Ovary (tissue), 9 donors: ENCODE measurements around the gene HIPK4. TPM values are rescaled to one million over a fixed set of nuclear protein-coding genes. Genes with fewer than 3 reads are reported as not detected.

ENCODE experiments used
- DNase-seq, 5 donors: peaks; one replicate each; pipeline ENCODE4 v3.0.0-alpha.2; 2019 to 2020
- H3K27ac ChIP-seq, 2 donors: fragments of 200-600 bp; one replicate each; pipeline versions ENCODE4 v1.5.1 to v1.8.0; 2019 to 2022
- H3K27me3 ChIP-seq: fragments of 200-600 bp; one replicate; pipeline ENCODE4 v1.8.0; 2022
- H3K36me3 ChIP-seq: fragments of 200-600 bp; sonication (generic); one replicate; pipeline ENCODE4 v1.5.1; 2019
- H3K4me1 ChIP-seq: one replicate; pipeline ENCODE4 v1.8.1; 2013; ENCODE audit warnings: mild to moderate bottlenecking, moderate library complexity; ENCODE audit not compliant: insufficient read depth
- H3K4me3 ChIP-seq: fragments of 200-600 bp; sonication (generic); one replicate; pipeline ENCODE4 v1.5.1; 2017
- H3K9me3 ChIP-seq, 2 donors: fragments of 200-600 bp in 1 of 2; sonication (generic) in 1 of 2; one replicate each; pipeline versions ENCODE4 v1.5.1 to v1.8.1; 2013 to 2019; ENCODE audit warnings: mild to moderate bottlenecking in 1 of 2, moderate library complexity in 1 of 2
- EP300 ChIP-seq: sonication (generic); formaldehyde crosslinking; IDR thresholded peaks from one replicate; pipeline ENCODE4 v1.6.1; 2017; ENCODE audit warnings: antibody characterized with exemption
- POLR2A ChIP-seq: fragments of 450-650 bp; IDR thresholded peaks from one replicate; pipeline ENCODE4 v1.6.1; 2017; ENCODE audit warnings: antibody characterized with exemption, mild to moderate bottlenecking, moderate library complexity
- WGBS, 3 donors: extraction: QIAGEN DNeasy Blood & Tissue Kit in 1 of 3; methylation state at CpG; one replicate each; pipeline versions ENCODE4 v1.1.5 to v1.1.7; 2013 to 2017; 5-methylcytosine and 5-hydroxymethylcytosine counted together
- intact Hi-C, 4 donors: fragments of 100-400 bp; cut with DNase I; formaldehyde crosslinking; loops; one replicate each; pipeline versions ENCODE4 v1.11.0 to v1.15.1; 2022 to 2023
- polyA plus RNA-seq, 2 donors: library from polyadenylated mRNA; stranded (reverse); fragments of 200-250 nt in 1 of 2; fragments of 350-450 nt in 1 of 2; fragmentation: Illumina TruSeq in 1 of 2; extraction: RNeasy Lipid Tissue Mini Kit (QIAGEN cat#74804) in 1 of 2; gene quantifications; one replicate each; pipeline ENCODE4 v1.2.3, GENCODE V29; 2013 to 2014
- total RNA-seq, 7 donors: library from RNA; depleted of rRNA in 2 of 7; stranded (reverse); fragments of >200 nt in 2 of 7; fragmentation: NEBNext Ultra II Directional in 3 of 7; extraction: Animal tissue kit (Norgen Biotek cat#: 25700) in 3 of 7; gene quantifications; one replicate each; pipeline versions ENCODE4 v1.1.0 to v1.2.4, GENCODE V29; 2016 to 2023
- TF ChIP-seq, protein P1 (sequence below), 3 donors: fragments of 450-650 bp in 2 of 3; fragments of 200-600 bp in 1 of 3; IDR thresholded peaks; one replicate each; pipeline versions ENCODE4 v1.5.1 to v1.8.0; 2016 to 2022; ENCODE audit warnings: antibody characterized with exemption in 3 of 3, mild to moderate bottlenecking in 1 of 3
- donor health status: DM: no; HTN: no; CAD: no; lungs with moderate emphysema.
- donor health status: DM: no; HTN: no; CAD: no.
- donor health status: Bipolar disorder and iron deficiency.
- donor health status: DM: yes; HTN: yes; CAD: no.
- donor health status: DM: no; HTN: no; CAD: no.
- donor health status: DM: yes; HTN: yes; CAD: no.

The HIPK4 gene
- total and polyA plus RNA-seq, 9 donors = 0.11 to 0.35 (median 0.13) TPM; not detected in 4

DNA sequence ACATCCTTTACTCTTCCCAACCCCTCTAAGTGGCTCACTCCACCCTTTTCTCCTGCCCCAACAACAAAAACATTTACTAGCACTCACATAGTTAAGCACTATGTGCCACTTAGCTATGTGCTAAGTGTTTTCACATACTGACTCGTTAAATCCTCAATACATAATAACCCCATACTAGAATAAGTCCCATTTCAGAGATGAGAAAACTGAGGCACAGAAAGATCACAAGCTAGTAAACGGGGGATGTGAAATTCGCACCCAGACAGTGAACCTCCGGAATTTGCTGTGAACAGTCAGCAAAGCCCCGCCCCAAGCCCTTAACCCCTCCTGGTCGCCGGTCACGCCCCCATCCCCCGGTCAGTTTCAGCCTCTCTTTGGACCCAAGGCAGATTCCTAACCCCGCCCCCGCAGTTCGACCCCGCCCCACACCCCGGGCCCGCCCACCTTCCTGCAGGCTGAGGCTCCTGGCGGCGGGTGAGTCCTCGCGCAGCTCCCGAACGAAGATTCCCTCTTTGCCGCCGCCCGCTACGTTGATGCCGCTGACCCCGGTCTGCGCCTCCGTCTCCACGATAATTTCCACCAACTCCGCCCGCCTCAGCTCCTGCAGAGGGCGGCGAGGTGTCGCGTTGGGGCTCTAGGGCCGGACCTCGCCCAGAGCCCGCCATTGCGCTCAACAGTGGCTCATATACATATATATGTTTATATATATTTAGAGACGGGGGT is 13.4 kb upstream of the HIPK4 start:
- peaks cover 2% of the 10 kb centered on the region for H3K4me1 ChIP-seq
- H3K36me3 ChIP-seq = no peaks in the 10 kb centered on the region
- H3K27ac ChIP-seq = peak overlapping the region; percentile 80 to 87
- H3K27me3 ChIP-seq = no peaks in the 10 kb centered on the region
- H3K4me3 ChIP-seq = peak overlapping the region; percentile 54
- WGBS, 3 donors = 0 to 1% (median 0%) methylated on average over 34 to 41 of the region's 41 CpGs
- DNase-seq = peak; percentile 86 to 92 (median 88)
- intact Hi-C loops = no loop called here
- no peak for TF ChIP-seq POLR2A
- H3K9me3 ChIP-seq = no peaks in the 10 kb centered on the region

DNA sequence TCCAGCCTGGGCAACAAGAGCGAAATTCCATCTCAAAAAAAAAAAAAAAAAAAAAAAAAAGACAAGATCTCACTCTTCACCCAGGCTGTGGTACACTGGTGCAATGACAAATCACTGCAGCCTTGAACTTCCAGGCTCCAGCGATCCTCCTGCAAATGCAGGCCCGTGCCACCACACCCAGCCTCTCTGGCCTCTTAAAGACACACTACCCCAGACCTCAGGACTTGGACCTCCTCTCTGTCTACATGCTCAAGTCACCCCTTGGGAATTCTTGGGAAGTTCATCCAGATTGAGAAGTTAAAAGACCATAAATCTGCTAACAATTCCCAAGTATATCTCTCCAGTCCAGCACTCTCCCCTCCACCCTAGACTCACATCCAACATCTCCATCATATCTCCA is 10.6 kb upstream of the HIPK4 start:
- Histone ChIP-seq H3K4me3 (no peak overlapping the region), H3K27me3 (no peaks in the 10 kb centered on the region), H3K9me3 (no peaks in the 10 kb centered on the region), H3K27ac (no peak overlapping the region), H3K4me1 (peaks cover 5% of the 10 kb centered on the region), H3K36me3 (no peaks in the 10 kb centered on the region)
- DNase-seq = no peak
- intact Hi-C loops = no loop called here
- 6 to 40% (median 37%) methylated on average over 2 to 3 of the region's 3 CpGs for WGBS, 3 donors
- TF ChIP-seq, protein P1, sequence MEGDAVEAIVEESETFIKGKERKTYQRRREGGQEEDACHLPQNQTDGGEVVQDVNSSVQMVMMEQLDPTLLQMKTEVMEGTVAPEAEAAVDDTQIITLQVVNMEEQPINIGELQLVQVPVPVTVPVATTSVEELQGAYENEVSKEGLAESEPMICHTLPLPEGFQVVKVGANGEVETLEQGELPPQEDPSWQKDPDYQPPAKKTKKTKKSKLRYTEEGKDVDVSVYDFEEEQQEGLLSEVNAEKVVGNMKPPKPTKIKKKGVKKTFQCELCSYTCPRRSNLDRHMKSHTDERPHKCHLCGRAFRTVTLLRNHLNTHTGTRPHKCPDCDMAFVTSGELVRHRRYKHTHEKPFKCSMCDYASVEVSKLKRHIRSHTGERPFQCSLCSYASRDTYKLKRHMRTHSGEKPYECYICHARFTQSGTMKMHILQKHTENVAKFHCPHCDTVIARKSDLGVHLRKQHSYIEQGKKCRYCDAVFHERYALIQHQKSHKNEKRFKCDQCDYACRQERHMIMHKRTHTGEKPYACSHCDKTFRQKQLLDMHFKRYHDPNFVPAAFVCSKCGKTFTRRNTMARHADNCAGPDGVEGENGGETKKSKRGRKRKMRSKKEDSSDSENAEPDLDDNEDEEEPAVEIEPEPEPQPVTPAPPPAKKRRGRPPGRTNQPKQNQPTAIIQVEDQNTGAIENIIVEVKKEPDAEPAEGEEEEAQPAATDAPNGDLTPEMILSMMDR (IDR thresholded peaks at IDR 0.05) = no peak
- TF ChIP-seq POLR2A = no peak
- no peak for TF ChIP-seq EP300

DNA sequence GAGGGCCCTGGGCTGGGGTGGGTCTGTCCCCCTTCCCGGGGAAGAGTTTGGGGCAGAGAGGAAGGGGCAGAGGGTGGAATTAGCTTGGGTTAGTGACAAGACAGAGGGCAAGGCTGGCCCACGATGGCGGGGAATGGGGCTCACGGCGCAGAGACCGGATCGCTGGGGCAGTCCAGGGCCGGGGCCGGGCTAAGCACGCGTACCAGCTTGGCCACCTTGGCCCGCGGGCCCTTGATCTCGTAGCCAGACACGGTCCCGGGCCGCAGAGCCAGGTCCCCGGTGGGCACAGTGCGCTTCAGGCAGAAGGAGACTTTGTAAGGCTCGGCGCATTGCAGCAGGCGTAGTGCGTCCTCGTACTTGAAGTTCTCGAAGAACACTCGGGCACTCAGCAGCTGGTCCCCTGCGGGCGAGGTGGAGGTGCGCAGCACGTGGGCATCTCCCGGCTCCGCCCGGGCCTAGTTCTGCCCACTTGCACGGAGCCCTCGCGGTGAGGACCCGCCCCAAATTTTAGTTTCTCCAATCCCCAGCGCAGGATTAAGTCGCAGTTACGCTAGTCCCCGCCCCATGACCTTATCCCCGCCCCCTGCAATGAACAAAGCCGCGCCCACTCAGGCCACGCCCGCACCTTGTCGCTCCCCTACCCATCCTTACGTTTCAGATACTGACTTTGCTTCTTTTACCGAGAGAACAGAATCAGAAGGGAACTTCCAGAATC is 8.6 kb upstream of the HIPK4 start:
- peaks cover 5% of the 10 kb centered on the region for H3K4me1 ChIP-seq
- intact Hi-C loops = no loop called here
- H3K36me3 ChIP-seq = no peaks in the 10 kb centered on the region
- no peaks in the 10 kb centered on the region for H3K9me3 ChIP-seq
- no peak for TF ChIP-seq EP300
- TF ChIP-seq POLR2A = no peak
- TF ChIP-seq, protein P1 (IDR thresholded peaks at IDR 0.05) = no peak
- H3K27me3 ChIP-seq = no peaks in the 10 kb centered on the region
- H3K4me3 ChIP-seq = no peak overlapping the region
- H3K27ac ChIP-seq = peak overlapping the region in 1 of 2 donors; percentile 21
- WGBS, 3 donors = 34 to 42% (median 40%) methylated on average over 49 of the region's 49 CpGs
- peak; percentile 61 to 83 (median 70) for DNase-seq

DNA sequence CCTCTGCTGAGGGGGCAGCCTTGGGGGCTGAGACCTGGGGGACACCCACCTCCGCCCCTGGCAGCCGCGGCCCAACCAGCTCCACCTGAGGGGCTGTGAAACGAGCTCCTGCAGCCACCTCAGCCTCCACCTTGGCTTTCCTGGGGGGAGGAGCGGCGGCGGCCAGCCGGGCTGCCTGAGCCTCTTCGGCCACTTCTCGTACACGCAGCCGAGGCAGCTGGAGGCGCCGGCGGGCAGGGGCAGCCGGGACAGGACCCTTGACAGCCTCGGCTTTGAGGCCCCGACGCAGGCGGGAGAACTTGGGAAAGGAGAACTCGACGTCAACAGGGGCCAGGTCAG is 7.6 kb upstream of the HIPK4 start:
- 91 to 93% (median 91%) methylated on average over 20 to 22 of the region's 22 CpGs for WGBS, 3 donors
- no peak overlapping the region for H3K4me3 ChIP-seq
- intact Hi-C loops = no loop called here
- DNase-seq = peak in 1 of 5 donors; percentile 31
- H3K27me3 ChIP-seq = no peaks in the 10 kb centered on the region
- no peaks in the 10 kb centered on the region for H3K36me3 ChIP-seq
- no peaks in the 10 kb centered on the region for H3K9me3 ChIP-seq
- peaks cover 7% of the 10 kb centered on the region for H3K4me1 ChIP-seq
- no peak overlapping the region for H3K27ac ChIP-seq
- TF ChIP-seq EP300 (no peak), POLR2A (no peak)
- TF ChIP-seq, protein P1 (IDR thresholded peaks at IDR 0.05) = no peak
